DMS53 treated with DMSO at 0.1 percent for 48 hours (cell line): ENCODE measurements around the gene CIP2A.
"Not testable (repeated sequence)": the region's sequence is repeated elsewhere in the genome, so short reads cannot be mapped to it uniquely, and the experiment has no call there.

Source experiments
- DNase-seq: peaks from one replicate; lab custom pipeline; 2025; ENCODE audit not compliant: unreplicated experiment; lab: John Stamatoyannopoulos, UW

The CIP2A gene

GRCh38 chr3:108589081-108589997 is at the start of gene CIP2A, which contains the start of gene DZIP3:
CIP2A (minus strand) TSS chr3:108589438; CDS start chr3:108589375, 63 bp downstream.
DZIP3 (plus strand) TSS chr3:108589722; CDS start chr3:108605407, 15,685 bp downstream.
- peak; percentile 53 for DNase-seq

- DNase-seq: no peak
These were observed 40.7 kb upstream of the CIP2A start for GRCh38 chr3:108629974-108630373.

- no peak for DNase-seq
These were observed 34.3 kb upstream of the CIP2A start for GRCh38 chr3:108623504-108623903.

- no peak for DNase-seq
These were observed 31.0 kb upstream of the CIP2A start for GRCh38 chr3:108620250-108620649.

GRCh38 chr3:108616090-108616489 is 26.9 kb upstream of the CIP2A start:
- not testable (repeated sequence) for DNase-seq

DNA sequence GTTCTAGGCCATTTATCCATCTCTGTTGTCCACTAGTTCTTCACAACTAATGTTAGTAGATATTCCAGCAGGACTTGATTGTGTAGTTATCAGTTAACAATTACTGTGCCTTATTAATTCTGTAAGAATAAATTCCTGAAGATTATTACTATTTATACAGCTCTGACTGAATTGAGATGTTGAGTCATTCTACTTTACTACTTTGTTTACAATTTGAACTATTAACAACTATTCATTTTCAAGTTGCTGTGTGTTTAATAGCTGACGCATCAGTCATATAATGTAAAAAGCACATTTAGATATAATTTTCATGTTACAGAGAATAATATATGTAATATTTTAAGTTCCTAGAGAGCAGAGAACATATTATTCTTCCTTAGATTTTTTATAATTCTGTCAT is 21.4 kb upstream of the CIP2A start:
- DNase-seq: no peak

DNA sequence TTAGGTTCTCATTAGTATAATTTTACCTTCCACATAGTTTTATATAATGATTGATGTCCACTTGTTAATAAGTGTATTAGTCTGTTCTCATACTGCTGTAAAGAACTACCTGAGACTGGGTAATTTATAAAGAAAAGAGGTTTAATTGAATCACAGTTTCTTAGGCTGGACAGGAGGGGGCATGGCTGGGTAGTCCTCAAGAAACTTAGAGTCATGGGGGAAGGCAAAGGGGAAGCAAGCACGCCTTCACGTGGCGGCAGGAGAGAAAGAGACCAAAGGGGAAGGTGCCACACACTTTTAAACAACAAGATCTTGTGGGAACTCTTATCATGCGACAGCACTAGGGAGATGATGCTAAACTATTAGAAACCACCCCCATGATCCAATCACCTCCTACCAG is 19.5 kb upstream of the CIP2A start:
- no peak for DNase-seq

- DNase-seq: no peak
These were observed 16.3 kb upstream of the CIP2A start for GRCh38 chr3:108605491-108605890.

DNA sequence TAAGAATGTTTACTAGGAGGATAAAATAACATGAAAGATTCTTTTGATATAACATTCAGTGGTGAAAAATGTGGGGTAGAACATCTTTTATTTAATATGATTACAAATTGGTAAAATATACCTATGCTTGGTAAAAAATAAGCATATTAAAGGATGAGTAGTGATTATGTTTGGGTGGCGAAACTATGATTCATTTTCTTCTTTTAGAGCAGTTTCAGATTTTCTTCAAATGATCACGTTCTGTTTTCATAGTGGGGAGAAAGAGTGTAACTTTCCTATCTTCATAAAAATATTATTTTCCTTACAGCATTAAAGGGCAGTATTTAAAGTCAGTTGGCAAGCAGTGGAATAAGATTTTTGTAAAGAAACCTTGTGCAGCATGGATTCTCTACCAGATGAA is 15.8 kb upstream of the CIP2A start:
- no peak for DNase-seq

GRCh38 chr3:108603691-108604090 is 14.5 kb upstream of the CIP2A start:
- DNase-seq: no peak

DNA sequence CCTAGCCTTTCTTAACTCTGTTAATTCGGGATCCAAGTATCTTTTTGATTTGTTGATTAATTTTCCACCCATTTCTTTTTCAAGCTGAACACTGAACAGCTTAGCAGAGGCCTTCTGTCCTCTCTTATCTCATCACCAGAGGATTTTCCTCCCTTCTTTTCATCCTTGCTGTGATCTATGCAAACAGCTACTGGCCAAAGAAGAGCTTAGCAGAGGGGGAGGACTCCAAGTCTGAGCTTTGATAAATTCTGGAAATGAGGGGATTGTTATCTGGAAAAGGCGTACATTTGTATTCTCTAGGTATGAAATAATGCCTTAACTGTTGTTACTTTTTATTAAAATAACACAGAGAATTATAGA is 13.7 kb upstream of the CIP2A start:
- no peak for DNase-seq

- no peak for DNase-seq
These were observed 13.2 kb upstream of the CIP2A start for GRCh38 chr3:108602249-108602934.

- DNase-seq: no peak
These were observed 10.6 kb upstream of the CIP2A start for GRCh38 chr3:108599677-108600409.

GRCh38 chr3:108598375-108598774 is 9.1 kb upstream of the CIP2A start:
- DNase-seq: no peak

- DNase-seq: no peak
These were observed 6.1 kb upstream of the CIP2A start for GRCh38 chr3:108595321-108595720.

DNA sequence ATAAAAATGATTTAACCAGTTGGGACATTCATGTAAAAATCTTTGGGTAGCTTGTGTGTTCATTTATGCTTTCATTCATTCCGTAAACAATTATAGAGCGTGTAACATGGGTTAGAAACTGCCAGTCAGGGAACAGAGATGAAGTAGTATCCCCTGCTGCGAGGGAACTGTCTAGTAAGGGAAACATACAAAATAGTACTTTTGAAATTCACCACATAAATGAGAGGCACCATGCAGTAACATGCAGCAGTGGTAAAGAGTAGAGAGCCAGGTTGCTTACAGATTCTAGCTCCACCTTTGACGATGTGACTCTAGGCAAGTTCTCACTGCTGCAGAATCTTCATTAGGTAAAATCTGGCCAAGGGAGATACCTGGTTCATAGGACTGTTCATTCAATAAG is 1.2 kb upstream of the CIP2A start:
- no peak for DNase-seq

- no peak for DNase-seq
These were observed 723 bp upstream of the CIP2A start for GRCh38 chr3:108589998-108590323.

DNA sequence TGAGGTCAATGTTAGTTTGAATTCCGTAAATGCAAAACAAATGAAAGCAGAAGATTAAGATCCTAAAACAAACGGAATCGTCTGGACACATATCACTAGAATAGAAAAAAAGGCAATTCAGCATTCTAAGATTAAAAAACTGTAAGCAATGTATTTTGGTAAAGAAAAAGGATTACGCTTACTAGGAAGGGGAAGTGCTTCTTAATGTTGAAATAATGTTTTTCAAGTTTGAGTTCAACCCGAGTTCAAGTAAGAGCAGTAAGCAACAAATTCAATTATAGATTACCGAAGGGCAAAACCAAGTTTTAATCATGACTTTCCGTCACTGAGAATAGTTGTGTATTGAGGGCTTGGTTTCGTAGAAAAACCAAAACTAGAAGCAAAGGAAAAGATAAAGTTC is 637 bp downstream of the CIP2A start:
- no peak for DNase-seq

DNA sequence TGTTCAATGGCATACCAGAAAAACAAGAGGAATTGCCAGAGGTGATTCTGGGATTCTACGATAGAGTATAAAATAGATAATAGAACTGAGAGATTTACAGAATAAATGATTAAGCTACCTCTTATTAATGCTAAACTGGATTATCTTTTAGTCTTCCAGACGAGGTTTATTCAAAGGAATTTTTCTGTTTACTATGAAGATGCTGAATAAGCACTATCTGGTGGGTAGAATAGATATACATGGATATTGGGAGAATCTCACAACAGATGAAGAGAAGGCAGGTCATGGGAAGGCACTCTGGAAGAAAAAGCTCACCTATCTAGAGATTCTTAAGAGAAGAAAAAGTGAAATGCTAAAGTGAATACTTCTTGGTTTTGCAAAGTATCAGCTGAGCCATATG is 11.2 kb downstream of the CIP2A start:
- no peak for DNase-seq

DNA sequence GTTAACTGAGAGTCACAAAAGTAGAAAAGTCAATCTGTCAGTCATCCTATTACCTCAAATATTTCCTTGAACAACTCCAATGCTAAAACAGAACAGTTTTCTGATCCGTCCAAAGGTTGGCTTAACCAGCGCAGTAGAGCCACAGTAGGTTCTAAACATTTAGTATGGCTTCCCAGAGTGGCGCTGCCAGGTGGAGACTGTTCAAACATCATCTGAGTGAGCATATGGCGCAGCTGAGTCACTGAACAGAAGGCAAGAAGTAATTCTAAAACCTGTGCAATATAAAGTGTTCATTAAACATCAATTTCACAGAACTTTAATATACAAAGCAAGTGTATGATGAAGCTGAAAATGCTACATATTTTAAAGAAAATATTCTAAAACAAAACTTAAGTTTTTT is 19.9 kb downstream of the CIP2A start:
- DNase-seq: no peak

DNA sequence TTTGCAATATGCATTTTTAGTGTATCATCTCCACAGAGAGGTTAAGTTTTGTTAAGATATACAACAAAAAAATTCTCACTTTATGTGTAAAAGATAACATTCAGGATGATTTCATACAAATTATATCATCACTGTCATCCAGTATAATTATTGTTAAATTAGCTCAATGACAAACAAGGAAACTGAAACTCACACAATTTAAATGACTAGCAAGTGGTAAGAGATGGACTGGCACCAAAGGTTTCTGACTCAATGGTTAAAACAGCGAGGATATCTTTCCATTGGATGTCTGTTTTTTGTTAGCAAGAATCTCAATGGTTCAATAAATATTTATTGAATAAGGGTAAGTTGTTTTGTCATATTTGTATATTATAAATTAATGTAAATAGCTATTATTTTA is 22.6 kb downstream of the CIP2A start:
- DNase-seq: no peak

- no peak for DNase-seq
These were observed 23.7 kb downstream of the CIP2A start for GRCh38 chr3:108565506-108565905.
